HS-5 (cell line): Measurements from ENCODE around the gene HOXD4.

Experiments
- DNase-seq: peaks from one replicate; pipeline ENCODE4 v3.0.0-alpha.2; 2012; ENCODE audit warnings: low read depth

The HOXD4 gene

GRCh38 chr2:176156807-176157498 lies 5.6 kb downstream of the HOXD4 start, which contains the start of gene HOXD3:
Gene HOXD3, plus strand, starts transcription at chr2:176157307. Its CDS starts 11,808 bp downstream, at chr2:176169115.
- no peak for DNase-seq

GRCh38 chr2:176157499-176158185 lies 6.3 kb downstream of the HOXD4 start:
- no peak for DNase-seq

GRCh38 chr2:176158186-176158591 lies 6.8 kb downstream of the HOXD4 start:
- no peak for DNase-seq

GRCh38 chr2:176158855-176159662 lies 7.7 kb downstream of the HOXD4 start:
- no peak for DNase-seq

GRCh38 chr2:176159663-176160250 lies 8.4 kb downstream of the HOXD4 start:
- DNase-seq, result no peak

GRCh38 chr2:176160251-176160985 lies 9.1 kb downstream of the HOXD4 start:
- DNase-seq, result no peak

- no peak for DNase-seq
These were observed 9.9 kb downstream of the HOXD4 start for GRCh38 chr2:176160986-176161824.

- no peak for DNase-seq
These were observed 10.7 kb downstream of the HOXD4 start for GRCh38 chr2:176161825-176162626.

GRCh38 chr2:176162911-176163671 lies 11.7 kb downstream of the HOXD4 start:
- no peak for DNase-seq

- no peak for DNase-seq
These were observed 12.3 kb downstream of the HOXD4 start for GRCh38 chr2:176163672-176164056.

- DNase-seq, result no peak
These were observed 12.9 kb downstream of the HOXD4 start for GRCh38 chr2:176164201-176164600.

GRCh38 chr2:176164611-176165369 lies 13.4 kb downstream of the HOXD4 start:
- DNase-seq, result no peak

GRCh38 chr2:176165370-176166050 lies 14.2 kb downstream of the HOXD4 start:
- DNase-seq, result no peak

GRCh38 chr2:176166272-176166671 lies 14.9 kb downstream of the HOXD4 start:
- DNase-seq, result no peak

GRCh38 chr2:176167398-176167797 lies 16.0 kb downstream of the HOXD4 start:
- DNase-seq, result no peak

- DNase-seq, result no peak
These were observed 17.8 kb downstream of the HOXD4 start for GRCh38 chr2:176169181-176169580.

- DNase-seq, result no peak
These were observed 18.4 kb downstream of the HOXD4 start for GRCh38 chr2:176169711-176170110.
